GM23338 (cell line): Measurements from ENCODE around the gene MLLT3. TPM values are rescaled to one million over a fixed set of nuclear protein-coding genes. Genes with fewer than 3 reads are reported as not detected.

ENCODE experiments used
- ATAC-seq: fragments of 200-7000 bp; cut with Tn5 transposase; 3 replicates; pipeline ENCODE4 v1.9.1; 2020
- DNase-seq: peaks from one replicate; pipeline ENCODE4 v3.0.0-alpha.2; 2015; ENCODE audit warnings: low spot score
- H2AFZ ChIP-seq: fragments of 200-600 bp; sonication (generic); 2 replicates; pipeline ENCODE4 v1.8.0; 2016; ENCODE audit warnings: antibody characterized with exemption, mild to moderate bottlenecking, moderate library complexity
- H3F3A ChIP-seq: fragments of 200-600 bp; sonication (generic); replicated peaks from 2 replicates; pipeline ENCODE4 v1.8.0; 2017; ENCODE audit warnings: antibody characterized with exemption, mixed run types, low read depth
- H3K27ac ChIP-seq: fragments of 200-600 bp; sonication (generic); 2 replicates; pipeline ENCODE4 v1.6.1; 2016; ENCODE audit warnings: low read depth
- H3K27me3 ChIP-seq: fragments of 200-600 bp; sonication (generic); 2 replicates; pipeline ENCODE4 v1.8.0; 2016; ENCODE audit warnings: mild to moderate bottlenecking, mixed run types, moderate library complexity; ENCODE audit not compliant: insufficient read depth
- H3K36me3 ChIP-seq: fragments of 200-600 bp; sonication (generic); 2 replicates; pipeline ENCODE4 v1.8.0; 2016; ENCODE audit warnings: mild to moderate bottlenecking; ENCODE audit not compliant: insufficient read depth
- H3K4me1 ChIP-seq: fragments of 200-600 bp; sonication (generic); 2 replicates; pipeline ENCODE4 v1.8.0; 2016; ENCODE audit warnings: mild to moderate bottlenecking, moderate library complexity; ENCODE audit not compliant: insufficient read depth
- H3K4me2 ChIP-seq: fragments of 200-600 bp; sonication (generic); 2 replicates; pipeline ENCODE4 v1.7.1; 2017; ENCODE audit warnings: mixed run types
- H3K4me3 ChIP-seq: fragments of 200-600 bp; sonication (generic); 2 replicates; pipeline ENCODE4 v1.6.1; 2016; ENCODE audit warnings: mixed run types
- H3K79me2 ChIP-seq: fragments of 200-600 bp; sonication (generic); replicated peaks from 2 replicates; pipeline ENCODE4 v1.8.0; 2017; ENCODE audit warnings: mild to moderate bottlenecking; ENCODE audit not compliant: insufficient read depth
- H3K9me2 ChIP-seq: fragments of 200-600 bp; sonication (generic); 2 replicates; pipeline ENCODE4 v1.8.0; 2017; ENCODE audit not compliant: insufficient read depth
- H4K20me1 ChIP-seq: fragments of 200-600 bp; sonication (generic); replicated peaks from 2 replicates; pipeline ENCODE4 v1.8.0; 2017; ENCODE audit warnings: mild to moderate bottlenecking; ENCODE audit not compliant: insufficient read depth
- H3K27ac Mint-ChIP-seq: 2 replicates; pipeline ENCODE4 v1.8.0; 2020; ENCODE audit warnings: inconsistent platforms, mild to moderate bottlenecking, moderate library complexity, mixed read lengths
- H3K27me3 Mint-ChIP-seq: 3 replicates; pipeline ENCODE4 v1.8.0; 2022; ENCODE audit warnings: low read depth, mild to moderate bottlenecking, moderate library complexity, mixed read lengths, inconsistent platforms; ENCODE audit not compliant: insufficient read depth, poor library complexity
- H3K36me3 Mint-ChIP-seq: 3 replicates; pipeline ENCODE4 v1.8.0; 2021; ENCODE audit warnings: low read depth, mild to moderate bottlenecking, inconsistent platforms, moderate library complexity, mixed read lengths
- H3K4me1 Mint-ChIP-seq: 3 replicates; pipeline ENCODE4 v1.8.0; 2020; ENCODE audit warnings: mild to moderate bottlenecking, inconsistent platforms, mixed read lengths
- H3K4me3 Mint-ChIP-seq: 3 replicates; pipeline ENCODE4 v1.8.0; 2021; ENCODE audit warnings: moderate library complexity, mild to moderate bottlenecking, inconsistent platforms, mixed read lengths
- H3K9me3 Mint-ChIP-seq: 3 replicates; pipeline ENCODE4 v1.8.0; 2020; ENCODE audit warnings: moderate library complexity, mild to moderate bottlenecking, inconsistent platforms, mixed read lengths
- CREB1 ChIP-seq: fragments of 250-450 bp; sonication (Bioruptor Pico); IDR thresholded peaks from 2 replicates; pipeline ENCODE4 v1.5.0; 2020; ENCODE audit warnings: low read depth, mild to moderate bottlenecking, moderate library complexity
- EZH2phosphoT487 ChIP-seq: fragments of 200-600 bp; sonication (generic); IDR thresholded peaks from one replicate; pipeline ENCODE4 v1.8.1; 2018; ENCODE audit warnings: antibody characterized with exemption; ENCODE audit not compliant: unreplicated experiment
- JUNB ChIP-seq: IDR thresholded peaks from one replicate; pipeline ENCODE4 v1.6.1; 2016; ENCODE audit warnings: antibody characterized with exemption; ENCODE audit not compliant: unreplicated experiment
- NANOG ChIP-seq: IDR thresholded peaks from 2 replicates; pipeline ENCODE4 v1.6.1; 2016; ENCODE audit warnings: antibody characterized with exemption, borderline replicate concordance
- POLR2AphosphoS5 ChIP-seq: IDR thresholded peaks from 2 replicates; pipeline ENCODE4 v1.6.1; 2016; ENCODE audit warnings: antibody characterized with exemption, low read depth
- REST ChIP-seq: IDR thresholded peaks from one replicate; pipeline ENCODE4 v1.6.1; 2018; ENCODE audit warnings: antibody characterized with exemption; ENCODE audit not compliant: unreplicated experiment
- ZNF114 ChIP-seq: fragments of 250-450 bp; sonication (Bioruptor Pico); IDR thresholded peaks from 2 replicates; pipeline ENCODE4 v1.5.0; 2020; ENCODE audit warnings: mild to moderate bottlenecking, moderate library complexity
- polyA plus RNA-seq: library from polyadenylated mRNA; unstranded; fragments of >200 nt; fragmentation: Nextera tagmentation; extraction: Ambion mirVana; gene quantifications from 2 replicates; pipeline ENCODE4 v1.2.1, GENCODE V29; 2016
- total RNA-seq: library from RNA; depleted of rRNA; stranded (reverse); fragments of >200 nt; shearing (Covaris generic); gene quantifications from 2 replicates; pipeline ENCODE4 v1.2.3, GENCODE V29; 2014

Gene MLLT3
- total and polyA plus RNA-seq, 2 experiments from 2014 or later, result 7.5 to 9.5 TPM

- TF ChIP-seq REST, result no peak
- no peak for TF ChIP-seq POLR2AphosphoS5
These were observed 231.1 kb downstream of the MLLT3 start (continued) for GRCh38 chr9:20391208-20391607.

- ATAC-seq (no peak), DNase-seq (no peak)
- Histone ChIP-seq H3K4me2 (no peak overlapping the region), H3K36me3 (no peaks in the 10 kb centered on the region), H3K4me3 (no peak overlapping the region), H2AFZ (no peak overlapping the region), H3K27ac (no peak overlapping the region), H4K20me1 (no peaks in the 10 kb centered on the region), H3K4me1 (no peaks in the 10 kb centered on the region; the same call in 1 of the 2 replicates), H3K79me2 (no peaks in the 10 kb centered on the region), H3K9me2 (no peaks in the 10 kb centered on the region), H3F3A (no peaks in the 10 kb centered on the region), H3K27me3 (no peaks in the 10 kb centered on the region)
- no peaks in the 10 kb centered on the region for H3K27me3 Mint-ChIP-seq
- H3K9me3 Mint-ChIP-seq, result no peaks in the 10 kb centered on the region
- H3K4me1 Mint-ChIP-seq, result peaks cover 14% of the 10 kb centered on the region
- no peaks in the 10 kb centered on the region for H3K36me3 Mint-ChIP-seq
- H3K4me3 Mint-ChIP-seq, result no peak overlapping the region
- TF ChIP-seq NANOG, result no peak
- TF ChIP-seq CREB1, result no peak
- TF ChIP-seq ZNF114 (CRISPR knock-in tag), result no peak
- H3K27ac Mint-ChIP-seq, result no peak overlapping the region
These were observed 231.9 kb downstream of the MLLT3 start for GRCh38 chr9:20390400-20390799.

GRCh38 chr9:20387062-20387461 lies 235.2 kb downstream of the MLLT3 start:
- H3K27ac ChIP-seq, result no peak overlapping the region
- peaks cover 11% of the 10 kb centered on the region for H3K4me1 ChIP-seq
- Mint-ChIP-seq H3K36me3 (no peaks in the 10 kb centered on the region), H3K4me1 (peaks cover 12% of the 10 kb centered on the region; the same call in 2 of the 3 replicates), H3K27me3 (no peaks in the 10 kb centered on the region), H3K27ac (no peak overlapping the region), H3K4me3 (no peak overlapping the region), H3K9me3 (no peaks in the 10 kb centered on the region)
- TF ChIP-seq EZH2phosphoT487 (no peak), REST (no peak), NANOG (no peak), POLR2AphosphoS5 (no peak), JUNB (no peak)
- H4K20me1 ChIP-seq, result no peaks in the 10 kb centered on the region
- H3K9me2 ChIP-seq, result no peaks in the 10 kb centered on the region
- no peak overlapping the region for H3K4me2 ChIP-seq
- ATAC-seq (no peak), DNase-seq (no peak)
- no peaks in the 10 kb centered on the region for H3K79me2 ChIP-seq
- no peaks in the 10 kb centered on the region for H3K27me3 ChIP-seq
- H3F3A ChIP-seq, result no peaks in the 10 kb centered on the region
- no peaks in the 10 kb centered on the region for H3K36me3 ChIP-seq
- H3K4me3 ChIP-seq, result no peak overlapping the region
- no peak overlapping the region for H2AFZ ChIP-seq
